CD4-positive, alpha-beta T cell treated with Interferon alpha-2 for 1 hour (primary cell): ENCODE results near the gene PRDM16.

Experiments used
- DNase-seq, 2 donors: peaks; one replicate each; pipeline ENCODE4 v3.0.0-alpha.2; 2020 to 2022

The PRDM16 gene

DNA sequence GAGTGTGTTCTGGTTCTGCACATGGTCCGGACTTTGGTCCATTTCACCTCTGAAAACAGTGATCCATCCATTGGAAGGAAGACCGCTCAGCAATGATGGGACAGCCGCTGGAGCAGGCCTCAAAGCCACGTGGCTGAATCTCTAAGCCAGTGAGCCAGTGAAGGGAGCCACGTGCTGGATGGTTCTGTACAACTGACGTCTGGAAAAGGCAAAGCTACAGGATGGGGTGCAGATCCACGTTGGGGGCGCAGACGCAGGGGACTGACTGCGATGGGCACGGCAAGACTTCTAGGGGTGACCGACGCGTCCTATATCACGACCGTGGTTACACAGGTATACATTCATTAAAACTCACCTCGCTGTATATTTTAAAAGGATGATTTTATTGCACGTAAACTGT, 375.3 kb downstream of the PRDM16 start:
- DNase-seq, result no peak

DNA sequence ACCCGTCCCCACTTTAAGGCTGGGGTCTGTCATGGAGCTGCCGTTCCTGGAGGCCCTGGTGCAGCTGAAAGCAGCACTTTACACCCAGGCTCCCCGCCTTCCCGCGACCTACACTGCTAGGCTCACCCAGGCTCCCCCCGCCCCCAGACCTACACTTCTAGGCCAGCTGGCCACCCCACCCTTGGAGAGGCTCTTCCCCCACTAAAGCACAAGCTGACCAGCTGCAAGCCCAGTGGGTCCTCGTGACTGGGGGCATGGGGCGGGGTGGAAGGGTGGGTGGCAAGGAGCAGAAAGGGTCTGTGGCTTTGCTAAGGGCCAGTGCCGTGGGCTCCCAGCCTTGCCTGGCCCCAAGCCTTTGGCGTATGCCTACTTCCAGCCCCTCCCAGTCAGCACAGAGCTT, 375.7 kb downstream of the PRDM16 start:
- DNase-seq, result no peak

GRCh38 chr1:3450202-3450863, 381.3 kb downstream of the PRDM16 start:
- DNase-seq, result no peak

- no peak for DNase-seq
Measured at GRCh38 chr1:3450983-3451382, 382.0 kb downstream of the PRDM16 start.

DNA sequence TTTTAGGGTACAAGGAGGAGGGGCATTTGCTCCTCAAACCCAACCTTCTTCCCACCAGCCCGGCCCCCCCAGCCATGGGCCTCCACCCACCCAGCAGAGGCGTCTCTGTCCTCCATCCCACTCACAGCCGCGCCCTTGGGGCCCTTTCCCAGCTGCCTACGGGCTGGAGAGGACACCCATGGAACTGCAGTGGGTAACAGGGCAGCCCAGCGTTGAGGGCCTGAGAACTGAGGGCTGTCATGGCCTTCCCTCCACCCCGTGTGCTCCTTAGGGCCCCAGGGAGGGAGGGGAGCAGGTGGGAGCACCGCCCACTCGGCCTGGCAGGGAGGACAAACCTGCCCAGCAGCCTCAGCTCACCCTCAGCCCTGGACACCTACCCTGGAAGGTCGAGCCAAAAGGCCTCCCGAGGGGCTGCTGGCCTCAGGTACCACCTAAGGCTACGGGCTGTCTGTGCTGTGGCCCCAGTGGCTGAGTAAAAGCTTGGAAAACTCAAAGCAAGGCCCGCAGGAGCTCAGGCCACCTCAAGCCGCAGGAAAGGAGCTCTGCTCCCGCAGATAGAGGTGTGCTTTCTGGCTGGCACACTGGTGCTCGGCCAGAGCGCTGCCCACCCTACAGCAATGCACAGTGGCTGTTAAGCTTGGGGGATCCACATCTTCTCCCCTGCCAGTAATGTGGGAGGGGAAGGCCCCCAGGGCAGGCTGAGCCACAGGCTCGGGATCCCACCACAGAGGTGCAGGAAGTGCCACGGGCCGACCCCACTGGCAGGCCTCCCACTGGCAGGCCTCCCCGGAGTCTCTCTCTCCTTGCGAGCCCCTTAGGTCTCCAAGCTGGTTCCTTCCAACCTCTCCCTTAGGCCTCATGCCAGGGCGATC, 383.2 kb downstream of the PRDM16 start:
- no peak for DNase-seq

DNA sequence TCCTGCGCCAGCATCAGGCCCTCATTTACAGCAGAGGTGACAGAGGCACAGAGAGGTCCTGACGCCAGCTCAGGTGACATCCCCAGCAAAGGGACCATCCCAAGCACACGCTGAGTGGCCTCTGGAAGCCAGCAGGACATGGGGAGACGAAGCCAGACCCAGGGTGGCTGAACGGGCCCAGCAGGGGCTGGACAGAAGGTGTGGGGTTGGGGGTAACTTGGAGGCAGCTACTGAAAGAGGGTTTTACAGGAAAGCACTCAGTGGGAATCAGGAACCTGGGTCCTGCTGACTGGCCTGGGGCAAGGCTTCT, 383.8 kb downstream of the PRDM16 start:
- DNase-seq, result no peak

DNA sequence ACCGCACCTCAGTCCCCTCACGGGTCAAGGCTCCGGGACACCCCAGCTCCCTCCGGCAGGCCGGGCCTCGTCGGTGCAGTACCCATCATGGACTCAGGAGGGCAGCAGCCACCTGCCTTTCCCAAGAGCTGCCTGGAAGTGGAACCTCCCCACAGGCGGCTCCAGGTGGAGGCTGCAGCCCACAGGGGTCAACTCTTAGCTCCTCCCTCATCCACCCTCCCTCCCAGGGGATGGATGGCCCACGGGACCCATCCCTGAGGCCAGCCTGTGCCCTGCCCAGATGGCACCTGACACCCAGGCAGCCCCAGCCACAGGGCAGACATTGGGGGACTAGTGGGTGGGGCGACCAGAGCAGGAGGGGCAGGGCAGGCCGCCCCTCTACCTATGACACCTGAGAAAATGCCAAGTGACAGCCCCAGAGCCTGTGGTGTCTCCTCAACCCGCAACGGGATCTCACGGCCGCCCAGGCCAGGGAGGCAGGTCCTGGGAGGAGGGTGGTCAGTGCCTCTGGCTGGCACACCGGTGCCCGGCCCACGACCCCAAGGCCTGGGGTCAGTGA, 384.3 kb downstream of the PRDM16 start:
- peak; percentile 59 to 77 for DNase-seq

DNA sequence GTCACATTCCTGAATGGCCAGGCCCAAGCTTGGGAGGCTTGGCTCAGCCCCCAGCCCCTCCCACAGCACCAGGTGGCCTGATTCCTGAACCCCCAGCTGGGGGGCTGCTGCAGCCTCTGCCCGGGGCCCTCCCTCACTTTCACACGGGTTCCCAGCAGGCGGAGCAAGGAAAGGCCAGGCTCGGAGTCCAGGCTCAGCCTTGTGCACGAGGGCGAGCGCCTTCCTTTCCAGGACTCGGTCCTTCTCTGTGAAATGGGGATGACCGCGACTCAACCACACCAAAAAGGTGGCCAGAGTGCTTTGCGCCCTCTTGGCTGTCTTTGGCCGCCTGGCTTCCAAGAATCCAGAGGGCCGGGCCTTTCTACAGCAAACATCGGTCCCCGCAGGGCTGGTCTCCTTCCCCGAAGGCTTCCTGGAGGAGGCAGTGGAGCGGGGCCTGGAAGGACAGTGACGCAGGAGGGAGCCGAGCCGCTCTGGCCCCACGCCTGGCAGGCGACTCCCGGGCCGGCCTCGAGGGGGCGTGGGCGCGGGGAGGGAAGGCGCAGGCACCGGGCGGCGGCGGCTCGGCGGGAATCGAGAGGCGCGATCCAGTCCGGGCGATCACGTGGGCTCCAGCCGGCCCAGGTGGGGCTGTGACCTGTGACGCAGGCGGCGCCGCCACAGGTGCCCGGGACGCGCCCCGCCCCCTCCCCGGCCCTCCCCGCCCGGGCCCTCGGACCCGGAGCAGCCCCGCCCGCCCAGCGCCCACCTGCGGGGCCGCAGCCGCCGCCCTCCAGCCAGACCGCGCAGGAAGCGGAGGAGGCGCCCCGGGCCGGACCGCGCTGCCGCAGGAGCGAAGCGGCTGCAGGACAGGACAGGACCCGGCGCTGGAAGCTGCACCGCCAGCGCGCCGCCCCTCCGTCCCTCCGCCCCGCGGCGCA, 385.1 kb downstream of the PRDM16 start, which contains the start of gene ARHGEF16:
Gene ARHGEF16, plus strand, starts transcription at position 775 of the 920 bp plus-strand sequence. CDS start 8,420 bp downstream, outside the sequence.
- DNase-seq, result peak; percentile 20 to 46

- DNase-seq, result peak in 1 of 2 donors; percentile 27
Measured at GRCh38 chr1:3454811-3455618, 386.0 kb downstream of the PRDM16 start.

DNA sequence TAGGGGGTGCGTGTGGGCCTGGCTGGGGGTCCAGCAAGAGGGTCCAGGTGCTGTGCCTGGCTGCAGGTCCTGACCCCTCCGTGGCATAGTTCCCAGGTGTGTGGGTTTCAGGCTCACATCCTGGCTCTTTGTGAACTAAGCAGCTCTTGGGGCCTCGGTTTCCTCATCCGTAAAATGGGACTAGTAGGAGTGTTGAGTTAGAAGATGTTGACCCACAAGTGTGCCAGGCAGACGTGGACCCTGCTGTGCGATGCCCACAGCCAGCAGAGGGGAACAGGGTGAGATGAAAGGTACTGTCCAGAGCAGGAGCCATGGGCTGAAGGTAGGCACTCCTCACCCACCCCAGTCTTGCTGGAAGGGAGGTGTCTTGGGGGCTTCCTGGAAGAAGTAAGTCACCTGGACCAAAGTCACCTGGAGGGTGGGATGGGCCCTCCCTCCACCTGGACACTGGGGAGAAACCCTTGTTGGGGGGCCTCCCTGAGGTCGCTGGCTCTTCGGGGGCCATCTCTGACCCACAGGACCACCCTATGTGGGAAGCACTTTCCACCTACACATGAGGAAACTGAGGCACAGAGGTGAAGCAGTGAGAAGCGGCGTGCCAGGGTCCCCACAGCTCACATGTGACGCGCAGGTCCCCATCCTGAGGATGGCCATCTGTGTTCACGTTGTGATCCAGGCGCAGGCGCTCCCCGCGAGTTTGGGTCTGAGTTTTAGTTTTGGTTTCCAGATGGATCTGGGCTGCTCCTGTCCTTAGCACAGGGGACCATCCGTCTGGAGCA, 386.9 kb downstream of the PRDM16 start:
- no peak for DNase-seq

DNA sequence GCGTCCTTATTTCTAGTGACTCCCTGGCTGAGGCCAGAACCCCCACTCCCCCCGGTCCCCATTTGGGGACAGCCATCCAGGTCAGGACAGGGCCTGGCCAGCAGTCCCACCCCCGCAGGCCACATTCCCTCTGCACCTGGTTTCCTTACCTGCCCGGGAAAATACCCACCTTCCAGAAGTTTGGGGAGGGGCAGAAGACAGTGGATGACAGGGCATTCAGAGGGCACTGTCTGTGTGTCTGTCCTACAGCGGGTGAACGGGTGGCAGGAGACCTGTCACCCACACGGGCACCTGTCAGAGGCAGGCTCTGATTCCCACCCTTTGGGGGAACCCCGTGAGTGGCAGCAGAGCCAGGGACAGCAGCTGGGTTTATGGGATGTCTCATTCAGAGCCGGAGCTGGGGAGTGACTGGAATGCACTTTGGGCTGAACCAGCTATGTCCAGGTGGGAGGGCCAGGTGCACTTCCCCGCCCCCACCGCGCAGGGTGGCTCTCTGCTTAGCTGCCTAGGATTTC, 387.5 kb downstream of the PRDM16 start:
- DNase-seq, result no peak

GRCh38 chr1:3456964-3457909, 388.2 kb downstream of the PRDM16 start:
- DNase-seq, result no peak

- no peak for DNase-seq
Measured at GRCh38 chr1:3457910-3458883, 389.2 kb downstream of the PRDM16 start.

- no peak for DNase-seq
Measured at GRCh38 chr1:3459051-3459908, 390.3 kb downstream of the PRDM16 start.

- DNase-seq, result no peak
Measured at GRCh38 chr1:3459940-3460671, 391.1 kb downstream of the PRDM16 start.

DNA sequence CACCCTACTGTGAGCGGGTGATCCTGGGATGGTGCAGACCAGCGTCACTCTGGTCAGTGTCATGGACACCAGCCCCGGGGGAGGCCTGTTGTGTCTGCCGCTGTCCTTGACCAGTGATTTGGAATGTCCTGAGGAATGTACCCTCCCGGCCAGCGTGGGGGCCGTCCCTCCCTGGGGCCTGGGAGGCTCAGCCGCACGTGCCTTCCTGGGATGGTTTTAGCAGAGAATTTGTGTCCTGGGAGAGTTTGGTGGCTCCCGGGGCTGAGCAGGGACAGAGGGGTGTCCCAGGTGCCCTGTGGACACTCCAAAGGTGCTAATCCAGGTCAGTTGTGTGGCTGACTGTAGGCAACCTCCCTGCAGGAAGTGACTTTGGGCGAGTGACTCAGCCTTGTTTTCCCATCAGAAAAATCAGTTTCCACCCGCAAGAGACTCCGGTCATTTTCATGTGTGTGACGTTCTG, 391.7 kb downstream of the PRDM16 start:
- no peak for DNase-seq
